ENCODE measurements around the gene SENP2.

The SENP2 gene

GRCh38 chr3:185680231-185680630 lies 94.1 kb downstream of the SENP2 start:
- peak; percentile 35 for DNase-seq (ENCODE audit: low read depth)

All from GM04504 (cell line).